ENCODE data around the gene CACNA1S.

The CACNA1S gene

DNA sequence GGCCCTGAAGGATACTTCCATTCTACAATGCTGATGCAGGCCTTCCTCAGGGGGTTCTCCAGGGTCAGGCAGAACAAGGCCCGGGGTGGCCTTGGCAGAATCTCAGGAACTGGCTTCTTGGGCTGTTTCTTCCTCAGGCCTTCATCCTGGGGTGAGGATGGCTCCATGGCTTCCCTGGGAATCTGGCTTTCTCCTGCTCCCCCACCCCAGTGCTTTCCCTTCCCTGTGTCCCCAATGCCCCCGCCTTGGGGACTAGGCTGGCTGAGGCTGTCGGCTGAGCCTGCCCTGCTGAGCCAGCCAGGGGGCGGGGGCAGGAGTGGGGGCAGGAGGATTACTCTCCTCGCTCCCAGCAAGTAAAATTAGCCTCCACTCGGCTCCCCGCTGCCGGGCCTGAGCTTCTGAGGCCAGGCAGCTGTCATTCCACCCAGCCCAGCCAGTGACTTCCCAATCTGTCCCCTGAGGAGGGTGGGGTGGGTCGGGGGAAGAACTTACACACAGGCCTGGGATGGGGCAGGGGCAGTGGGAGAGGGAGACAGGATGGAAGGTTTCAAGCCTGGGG lies at the start of gene CACNA1S:
Gene CACNA1S (minus strand): TSS at position 254 of the 559 bp plus-strand sequence. CDS start 87 bp downstream, at position 167.
- no peak for DNase-seq

DNA sequence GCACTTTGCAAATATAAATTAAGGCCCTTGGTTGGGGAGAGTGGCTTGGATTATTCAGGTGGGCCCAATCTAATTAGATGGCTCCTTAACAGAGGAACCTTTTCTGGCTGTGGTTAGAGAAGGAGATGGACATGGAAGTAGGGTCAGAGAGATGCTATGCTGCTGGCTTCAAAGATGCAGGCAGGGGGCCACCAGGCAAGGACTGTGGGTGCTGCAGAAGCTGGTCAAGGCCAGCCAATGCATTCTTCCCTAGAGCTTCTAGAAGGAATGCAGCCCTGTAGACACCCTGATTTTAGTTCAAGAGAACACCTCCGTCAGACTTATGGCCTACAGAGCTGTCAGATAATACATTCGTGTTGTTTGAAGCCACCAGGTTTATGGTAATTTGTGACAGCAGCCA lies 45.7 kb upstream of the CACNA1S start:
- DNase-seq: no peak

DNA sequence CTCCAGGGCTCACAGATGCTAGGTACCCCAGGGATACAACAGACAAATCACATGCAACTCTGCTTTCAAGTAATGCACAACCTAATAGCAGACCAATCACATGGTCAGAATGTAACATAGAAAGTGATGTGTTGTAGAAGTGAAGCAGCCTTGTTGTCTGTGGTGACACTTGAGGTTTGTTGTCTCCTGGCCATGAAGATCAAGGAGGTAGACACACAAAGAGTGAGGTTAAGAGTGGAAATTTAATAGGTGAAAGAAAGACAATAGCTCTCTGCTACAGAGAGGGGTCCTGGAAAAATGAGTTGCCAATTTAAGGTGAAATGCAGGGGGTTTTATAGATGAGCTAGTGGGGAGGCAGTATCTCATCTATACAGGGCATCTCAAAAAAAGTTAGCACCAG lies 44.6 kb upstream of the CACNA1S start:
- no peak for DNase-seq

DNA sequence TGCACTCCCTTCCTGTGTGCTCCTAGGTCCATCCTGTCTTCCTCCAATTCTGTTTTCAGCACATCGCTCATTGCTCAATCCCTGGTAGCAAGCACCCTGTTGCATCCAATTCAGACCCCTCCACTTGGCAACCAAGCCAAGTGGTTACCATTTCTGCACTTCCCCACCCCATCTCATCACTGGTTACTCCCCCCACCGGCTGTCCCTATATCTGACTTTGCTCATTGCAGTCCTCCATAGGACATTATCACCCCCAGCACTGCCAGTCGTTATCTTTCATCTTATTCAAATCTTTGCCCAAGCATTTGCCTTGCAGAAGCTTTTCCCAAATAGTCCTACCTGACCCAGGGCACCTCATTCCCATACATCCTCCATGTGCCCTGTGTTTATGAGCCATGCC lies 44.1 kb upstream of the CACNA1S start:
- no peak for DNase-seq

DNA sequence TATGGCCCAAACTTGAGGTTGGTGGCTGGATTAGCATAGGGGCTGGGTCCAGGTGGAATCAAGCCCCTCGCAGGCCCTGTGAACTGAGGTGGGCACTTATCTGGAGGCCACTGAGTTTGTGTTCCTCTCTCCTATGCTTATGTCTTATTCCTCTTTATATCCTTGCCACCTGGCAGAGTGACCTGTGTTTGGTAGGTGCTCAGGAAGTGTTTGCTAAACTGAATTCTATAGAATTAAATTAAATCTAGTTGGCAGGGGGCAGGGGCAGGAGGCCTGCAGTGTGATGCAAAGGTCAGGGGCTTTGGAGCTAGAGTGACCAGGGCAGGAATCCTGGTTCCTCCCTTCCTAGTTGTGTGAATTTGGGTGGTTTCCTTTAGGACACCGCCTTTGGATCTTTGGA lies 43.1 kb upstream of the CACNA1S start:
- no peak for DNase-seq

DNA sequence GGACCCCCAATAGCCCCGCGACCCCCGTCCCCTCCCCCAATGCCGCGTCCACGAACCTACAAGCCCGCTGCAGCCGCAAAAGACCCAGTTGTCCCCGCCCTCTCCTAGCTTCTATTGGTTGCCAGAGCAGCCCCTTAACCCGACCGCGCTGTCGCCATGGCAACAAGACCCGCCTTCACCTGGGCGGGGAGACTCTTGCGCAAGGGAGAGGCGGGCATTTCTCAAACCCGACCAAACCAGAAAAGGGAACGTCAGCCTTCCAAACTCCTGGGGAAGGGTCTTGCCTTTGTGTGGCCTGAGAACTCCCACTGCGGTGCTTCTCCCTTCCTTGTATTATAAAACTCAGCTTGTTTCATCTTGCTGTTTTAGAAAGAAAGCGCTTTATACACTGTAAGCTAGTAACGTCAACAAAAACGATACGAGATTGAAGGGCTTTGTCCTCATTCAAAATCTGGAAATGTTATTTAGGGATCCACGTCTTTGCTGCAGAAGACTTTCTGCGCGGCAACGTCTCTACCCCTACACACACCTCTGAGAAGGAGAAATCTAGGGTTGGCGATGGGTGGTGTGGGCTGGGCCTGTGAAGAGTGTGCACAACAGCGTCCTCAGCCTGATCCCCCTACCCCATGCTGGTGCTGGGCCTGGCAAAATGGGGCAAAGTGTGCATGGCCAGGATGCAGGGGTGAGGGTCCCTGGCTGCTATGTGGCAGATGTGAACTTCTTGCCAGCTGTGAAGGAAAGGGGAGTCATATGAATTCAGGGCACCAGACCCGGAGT lies 42.4 kb upstream of the CACNA1S start, which contains the start of gene TMEM9:
Gene TMEM9 (minus strand): TSS at position 86 of the 777 bp plus-strand sequence. CDS start 551 bp downstream, outside the sequence.
- DNase-seq: peak; percentile 95

DNA sequence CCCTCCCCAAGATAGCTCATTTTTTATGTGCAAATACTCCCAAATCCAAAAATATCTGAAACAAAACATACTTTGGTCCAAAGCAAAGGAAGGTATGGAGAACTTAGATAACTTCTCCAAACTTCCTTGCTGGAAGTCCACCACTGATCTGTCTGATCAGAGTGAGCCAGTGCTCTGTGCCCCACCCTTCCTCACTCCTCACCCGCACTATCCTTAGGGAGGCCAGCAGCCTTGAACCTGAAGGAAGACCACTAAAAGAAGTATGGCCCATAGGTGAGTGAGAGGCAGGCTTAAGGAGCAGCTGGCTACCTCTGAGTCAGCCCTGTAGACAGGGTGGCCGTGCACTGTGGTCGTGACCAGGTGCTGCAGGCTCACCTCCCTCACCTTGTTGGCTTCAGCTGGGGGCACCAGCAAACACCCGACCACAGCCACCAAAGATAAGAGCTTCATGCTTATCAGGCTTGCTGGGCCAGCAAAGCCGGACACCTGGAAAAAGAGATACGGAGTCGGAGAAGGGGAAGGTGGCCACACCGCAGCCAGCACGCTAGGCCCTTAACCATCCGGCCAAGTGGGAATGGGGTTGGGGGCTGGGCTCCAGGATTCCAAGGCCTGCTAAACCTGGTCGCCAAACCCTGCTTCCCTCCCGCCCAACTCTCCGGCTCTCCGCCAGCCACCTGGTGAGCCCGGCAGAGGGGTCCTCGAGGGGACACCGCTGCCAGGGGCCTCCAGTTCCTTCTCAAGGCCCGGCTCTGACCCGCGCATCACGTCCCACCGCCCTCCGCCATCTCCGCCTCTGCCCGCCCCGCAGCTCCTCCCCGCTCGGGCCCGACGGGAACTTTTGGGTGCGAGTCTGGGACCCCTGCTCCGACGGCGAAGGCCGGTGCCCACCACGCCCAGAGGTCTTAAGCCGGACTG lies 41.5 kb upstream of the CACNA1S start:
- DNase-seq: no peak

DNA sequence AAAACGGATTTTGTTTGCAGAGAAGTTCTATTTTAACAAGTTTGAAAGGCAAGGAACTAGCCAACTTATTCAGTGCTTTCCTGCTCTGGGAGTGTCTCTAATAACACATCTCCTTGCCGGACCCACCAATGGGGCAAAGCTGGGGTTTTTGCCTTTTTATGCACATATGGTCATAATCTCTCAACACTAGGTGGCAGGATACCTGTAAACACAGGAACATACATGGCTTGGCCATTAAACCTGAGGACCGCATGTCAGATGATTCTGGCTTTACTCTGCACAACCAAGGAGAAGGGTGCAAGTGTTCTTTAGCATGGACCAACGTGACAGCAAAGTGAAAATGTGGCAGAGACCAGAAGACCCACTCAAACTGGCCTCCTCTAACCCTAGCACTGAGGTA lies 37.2 kb upstream of the CACNA1S start:
- DNase-seq: peak; percentile 66

DNA sequence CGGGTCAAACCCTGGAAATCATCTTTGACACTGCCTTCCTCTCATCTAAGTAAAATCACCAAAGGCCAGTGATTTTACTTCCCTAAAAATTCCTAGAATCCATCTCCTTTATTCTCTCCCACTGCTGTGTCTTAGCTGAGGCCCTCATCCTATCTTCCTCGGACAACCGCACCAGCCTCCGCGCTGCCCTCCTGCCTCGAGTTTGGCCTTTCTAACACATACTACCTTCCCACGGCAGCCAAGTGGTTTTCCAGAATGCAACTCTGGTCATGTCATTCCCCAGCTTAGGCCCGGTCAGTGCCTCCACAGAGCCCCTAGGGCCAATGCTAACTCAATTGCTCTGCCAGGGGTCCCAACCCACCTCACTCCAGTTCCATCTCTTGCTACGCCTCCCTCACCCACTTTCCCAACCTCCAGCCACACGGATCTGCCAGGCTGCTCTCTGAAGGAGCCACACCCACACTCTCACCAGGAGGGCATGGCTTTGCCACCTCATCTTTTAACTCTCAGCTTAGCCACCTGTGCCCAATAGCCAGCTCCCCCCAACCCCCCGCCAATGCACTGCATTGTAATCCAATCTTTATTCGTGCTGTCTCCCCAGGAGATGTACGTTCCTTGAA lies 35.3 kb upstream of the CACNA1S start:
- no peak for DNase-seq

DNA sequence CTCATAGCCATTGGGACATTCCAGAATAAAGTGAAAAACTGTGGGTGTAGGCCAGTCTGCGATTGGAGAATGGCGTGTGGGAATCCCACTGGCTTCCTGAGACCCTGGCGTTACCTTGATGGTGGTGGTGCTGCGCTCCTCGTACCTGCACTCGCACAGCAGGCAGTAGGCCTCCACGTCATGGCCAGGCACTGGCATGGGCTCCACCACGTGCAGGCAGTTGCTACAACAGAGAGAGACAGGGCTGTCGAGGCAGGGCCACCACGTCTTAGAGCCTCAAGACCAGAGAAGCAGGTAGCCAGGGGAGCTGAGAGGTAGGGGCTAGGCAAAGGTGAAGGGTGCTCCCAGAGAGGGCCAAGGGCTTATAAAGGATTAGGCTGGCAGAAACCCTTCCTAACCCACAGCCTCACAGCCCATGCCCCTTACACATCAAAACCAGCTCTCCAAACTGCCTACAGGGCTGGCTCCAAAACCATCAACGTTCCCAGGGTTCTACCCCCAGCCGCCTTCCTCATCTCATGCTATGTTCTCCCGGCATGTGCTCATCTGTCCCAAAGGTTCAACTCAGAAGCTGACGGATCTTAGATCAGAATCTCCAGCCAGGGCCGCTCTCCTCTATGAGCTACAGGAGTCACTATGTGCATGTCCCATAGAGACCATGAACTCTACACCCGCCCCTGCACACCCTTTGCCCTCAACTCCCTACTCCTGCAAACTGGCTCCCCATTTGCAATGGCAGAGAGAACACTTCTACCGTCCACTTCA lies 34.6 kb upstream of the CACNA1S start:
- DNase-seq: no peak

DNA sequence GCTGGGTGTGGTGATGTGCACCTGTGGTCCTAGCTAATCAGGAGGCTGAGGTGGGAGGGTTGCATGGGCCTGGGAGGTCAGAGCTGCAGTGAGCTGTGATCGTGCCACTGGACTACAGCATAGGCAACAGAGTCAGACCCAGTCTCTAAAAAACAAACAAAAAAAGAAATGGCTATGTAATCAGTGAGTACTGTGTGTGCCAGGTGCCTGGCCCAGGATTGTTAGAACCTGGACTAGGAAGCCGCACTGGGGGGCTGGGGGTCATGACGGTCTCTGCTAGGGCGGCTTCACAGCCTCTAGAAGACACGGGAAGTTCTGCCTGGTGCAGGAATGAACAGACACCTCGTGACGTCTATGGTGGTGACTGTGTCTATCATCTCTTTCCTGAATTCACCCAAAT lies 33.6 kb upstream of the CACNA1S start:
- DNase-seq: no peak

DNA sequence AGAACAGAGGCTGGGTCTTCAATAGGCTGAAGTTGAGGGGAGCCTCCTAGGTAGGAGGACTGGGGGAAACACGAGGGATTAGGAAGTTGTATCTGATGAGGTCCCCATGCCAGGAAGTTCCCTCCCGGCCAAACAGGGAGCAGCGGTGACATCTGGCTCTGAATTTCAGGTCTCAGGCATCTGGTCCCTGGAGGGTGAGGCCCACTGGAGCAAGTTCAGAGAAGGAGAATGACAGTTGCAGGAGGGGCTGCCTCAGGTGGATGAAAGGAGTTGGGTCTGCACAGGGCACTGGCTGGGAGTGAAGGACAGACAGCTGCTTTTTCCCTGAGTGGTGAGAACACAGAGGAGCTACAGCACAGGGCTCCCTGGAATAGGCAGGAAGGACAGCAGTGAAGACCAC lies 32.9 kb upstream of the CACNA1S start:
- no peak for DNase-seq

DNA sequence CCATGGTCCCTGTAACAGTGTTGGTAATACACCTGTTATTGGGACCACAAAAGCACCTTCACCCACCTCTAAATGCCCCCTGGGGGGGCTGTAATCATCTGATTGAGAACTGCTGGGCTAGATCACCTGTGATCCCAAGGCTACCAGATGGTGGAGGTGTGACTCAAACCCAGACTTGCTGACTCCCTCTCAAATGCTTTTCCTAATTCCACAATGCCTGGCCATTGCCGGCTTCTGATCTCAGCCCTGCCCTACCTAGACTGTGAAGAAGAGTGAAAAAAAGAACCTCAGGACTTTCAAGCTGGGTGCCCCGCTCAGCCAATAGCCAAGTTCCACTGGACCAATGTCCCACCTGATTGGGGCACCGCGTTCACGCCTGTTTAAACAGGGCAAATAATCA lies 32.5 kb upstream of the CACNA1S start:
- no peak for DNase-seq

DNA sequence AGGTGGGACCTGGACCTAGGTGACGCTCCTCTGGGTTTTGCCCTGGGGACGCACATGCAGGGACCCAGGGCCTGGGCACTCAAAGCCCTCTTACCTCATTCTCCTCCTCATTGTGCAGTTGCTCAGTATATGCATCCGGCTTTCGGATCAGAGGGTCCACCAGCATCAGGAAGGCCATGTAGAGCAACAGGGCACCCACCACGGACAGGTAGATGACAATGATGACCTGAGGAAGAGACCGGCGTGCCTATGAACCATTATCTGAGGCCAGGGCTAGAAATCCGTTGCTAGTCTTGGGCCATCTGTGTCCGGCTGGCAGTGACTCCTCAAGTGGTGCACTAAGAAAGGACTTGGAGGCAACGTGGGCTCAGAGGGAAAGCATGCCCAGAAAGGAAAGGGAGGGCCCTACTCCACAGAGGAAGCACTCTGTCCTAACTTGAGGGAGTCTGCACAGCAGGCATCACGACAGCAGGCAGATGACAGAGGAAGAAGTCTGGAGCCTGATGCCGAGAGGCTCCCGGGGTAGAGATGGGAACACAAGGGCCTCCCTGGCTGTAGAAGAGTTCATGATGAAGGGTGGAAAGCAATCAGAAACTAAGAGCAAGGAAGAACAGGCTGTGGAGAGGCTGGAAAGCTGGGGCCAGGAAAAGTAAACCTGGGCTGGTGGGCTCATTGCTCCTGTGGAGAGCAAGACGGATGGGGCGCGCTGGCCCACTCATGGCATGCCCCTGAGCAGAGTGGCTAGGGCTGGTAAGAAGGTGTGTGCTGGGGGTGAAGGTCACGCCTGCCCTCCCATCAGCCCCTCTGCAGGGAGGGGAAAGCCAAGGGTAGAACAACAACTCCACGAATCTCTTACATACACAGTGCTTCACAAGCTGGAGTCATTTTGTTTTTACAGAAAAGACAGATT lies 31.8 kb upstream of the CACNA1S start:
- no peak for DNase-seq

DNA sequence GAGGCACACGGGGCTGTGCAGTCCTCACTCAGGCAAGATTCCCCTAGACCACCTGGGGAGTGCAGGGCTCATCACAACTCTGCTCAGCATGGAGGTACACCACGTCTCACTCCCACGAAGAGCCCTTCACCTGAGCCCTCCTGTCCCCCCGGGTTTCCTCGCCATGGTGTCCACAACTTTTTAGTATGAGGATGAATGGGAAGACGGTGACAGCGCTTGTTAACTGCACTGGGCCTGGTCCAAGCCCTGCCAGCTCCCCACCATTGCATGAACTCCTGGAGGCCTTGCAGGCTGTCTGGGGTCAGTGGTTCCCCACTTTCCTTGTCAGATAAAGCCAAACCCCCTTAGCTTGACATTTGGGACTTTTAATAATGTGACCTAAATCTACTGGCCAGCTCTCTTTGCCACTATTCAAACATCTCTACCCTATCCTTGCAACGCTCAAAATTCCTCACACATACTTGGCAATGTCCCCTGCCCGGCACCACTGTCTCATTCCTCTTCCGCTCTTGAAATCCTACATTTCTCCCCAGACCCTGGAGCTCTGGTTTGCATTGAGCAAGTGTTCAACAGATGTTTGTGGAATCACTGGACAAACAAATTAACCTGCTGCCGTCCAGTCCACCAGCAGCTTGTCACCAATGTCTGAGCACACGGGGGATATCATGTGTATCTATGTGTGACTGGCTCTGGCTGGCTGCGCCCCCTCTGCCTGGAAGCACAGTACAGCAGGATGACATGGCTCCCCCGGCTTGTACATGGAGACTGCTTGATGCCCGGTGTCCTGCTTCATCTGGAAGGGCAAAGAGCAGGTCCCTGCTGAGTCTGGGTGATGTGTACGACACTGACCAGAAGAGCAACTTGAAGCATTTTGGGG lies 30.9 kb upstream of the CACNA1S start:
- DNase-seq: no peak

DNA sequence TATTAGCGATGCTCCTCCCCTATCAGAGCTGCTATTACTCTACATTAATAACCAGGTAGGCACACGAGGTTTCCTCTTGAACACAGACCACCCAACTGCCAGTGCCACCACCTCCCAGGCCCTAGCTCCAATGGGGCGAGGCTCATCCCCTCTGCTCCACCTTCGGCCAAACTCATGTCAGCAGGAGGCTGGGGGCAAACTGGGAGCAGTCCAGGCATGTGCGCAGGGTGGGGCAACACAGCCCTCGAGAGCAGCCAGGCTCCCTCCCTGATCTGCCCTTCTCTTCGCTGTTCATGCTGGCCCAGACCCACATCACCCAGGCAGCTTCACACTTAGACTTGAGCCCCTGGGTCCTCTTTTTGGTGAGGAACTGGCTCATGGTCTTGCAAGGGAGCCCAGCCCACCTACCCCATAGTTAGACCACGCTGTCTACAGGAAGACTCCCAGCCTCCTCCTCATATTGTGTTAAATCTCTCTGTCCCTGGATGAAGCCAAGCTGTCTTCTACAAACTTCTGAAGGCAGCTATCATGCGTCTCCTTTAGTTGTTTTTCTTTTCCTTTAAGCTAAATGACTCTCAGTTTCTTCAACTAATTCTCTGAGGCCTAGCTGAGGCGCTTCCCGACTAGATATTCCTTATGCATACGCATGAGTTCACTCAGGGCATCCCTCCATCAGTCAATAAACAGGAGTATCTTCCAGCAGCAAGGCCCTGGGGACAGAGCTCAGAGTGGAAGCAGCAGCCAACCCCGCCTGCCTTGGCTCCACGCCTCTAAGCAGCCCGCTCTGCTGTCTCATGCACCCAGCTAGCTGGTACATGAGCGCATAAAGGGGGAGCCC lies 30.0 kb upstream of the CACNA1S start:
- DNase-seq: no peak

DNA sequence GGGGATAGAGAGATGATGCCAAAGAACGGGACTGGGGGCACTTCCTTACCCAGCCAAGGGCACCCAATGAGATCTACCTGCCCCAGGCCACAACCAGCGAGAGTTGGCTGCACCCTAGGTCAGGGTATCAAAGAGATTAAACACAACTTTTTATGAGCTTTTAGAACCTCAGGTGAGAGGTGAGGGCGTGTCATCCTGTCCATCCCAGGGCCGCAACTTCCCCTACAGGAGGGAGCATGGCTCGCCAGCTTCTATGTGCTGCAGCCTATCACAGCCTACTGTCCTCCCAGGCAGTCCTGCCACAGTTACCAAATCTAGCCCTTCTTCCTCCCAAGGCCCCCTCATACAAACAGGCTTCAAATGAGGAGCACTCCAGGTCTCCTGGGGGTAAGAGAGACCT lies 29.2 kb upstream of the CACNA1S start:
- DNase-seq: no peak

DNA sequence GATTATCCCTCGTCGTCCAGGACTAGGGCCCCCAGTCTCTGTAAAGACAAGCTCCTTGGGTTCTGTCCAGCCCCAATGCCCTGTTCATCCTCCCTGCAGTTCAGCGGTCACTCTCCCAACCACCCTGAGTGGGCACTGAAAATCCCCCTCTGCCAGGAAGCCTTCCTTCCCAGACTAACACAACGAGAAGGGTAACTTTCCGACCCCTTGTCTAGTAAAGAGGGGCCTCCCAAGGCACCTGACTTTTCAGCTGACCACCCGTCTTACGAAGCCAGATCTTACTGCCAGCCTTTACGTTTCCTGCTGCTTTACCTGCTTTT lies 28.7 kb upstream of the CACNA1S start:
- no peak for DNase-seq

DNA sequence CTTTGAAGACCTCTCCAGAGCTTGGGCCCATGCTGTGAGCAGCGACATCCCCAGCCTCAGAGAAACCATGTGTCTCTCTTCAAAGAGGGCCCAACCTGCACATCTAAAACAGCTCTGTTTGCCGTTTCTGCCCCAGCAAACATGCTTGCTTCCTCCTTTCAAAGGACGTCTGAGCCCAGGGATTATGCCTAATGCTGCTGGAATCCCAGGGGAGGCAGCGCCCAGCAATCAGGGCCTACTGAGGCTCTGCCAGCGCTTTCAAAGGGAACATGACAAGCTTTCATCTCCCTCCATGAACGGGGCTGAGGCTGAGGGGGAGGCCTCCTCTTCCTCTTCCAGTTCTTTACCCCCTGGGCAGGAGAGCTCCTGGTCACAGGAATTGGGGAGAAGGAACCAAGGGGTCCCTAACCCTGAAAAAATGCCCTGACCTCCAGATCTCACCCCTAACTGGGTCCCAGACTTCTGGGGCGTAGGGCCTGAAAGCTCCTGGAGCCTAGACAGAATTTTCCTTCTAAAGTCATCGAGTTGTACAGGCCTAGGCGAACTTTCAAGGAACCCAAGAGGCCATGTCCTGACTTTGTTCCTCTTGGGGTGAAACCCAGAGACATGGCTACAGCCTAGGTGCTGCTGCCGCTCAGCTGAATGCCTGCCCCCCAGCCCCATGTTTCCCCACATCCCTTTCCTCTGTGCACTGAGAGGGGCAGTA lies 28.2 kb upstream of the CACNA1S start:
- peak; percentile 66 for DNase-seq
